HG02678 (cell line): Measurements from ENCODE around the gene ISOC1.
A peak's percentile ranks its signal among the peaks of the same experiment; 100 is the strongest.

Source experiments
- ATAC-seq: cut with Tn5 transposase; IDR thresholded peaks from one replicate; pipeline ENCODE4 v1.9.1; 2021; ENCODE audit warnings: mild to moderate bottlenecking, moderate library complexity; ENCODE audit not compliant: unreplicated experiment

Gene ISOC1

DNA sequence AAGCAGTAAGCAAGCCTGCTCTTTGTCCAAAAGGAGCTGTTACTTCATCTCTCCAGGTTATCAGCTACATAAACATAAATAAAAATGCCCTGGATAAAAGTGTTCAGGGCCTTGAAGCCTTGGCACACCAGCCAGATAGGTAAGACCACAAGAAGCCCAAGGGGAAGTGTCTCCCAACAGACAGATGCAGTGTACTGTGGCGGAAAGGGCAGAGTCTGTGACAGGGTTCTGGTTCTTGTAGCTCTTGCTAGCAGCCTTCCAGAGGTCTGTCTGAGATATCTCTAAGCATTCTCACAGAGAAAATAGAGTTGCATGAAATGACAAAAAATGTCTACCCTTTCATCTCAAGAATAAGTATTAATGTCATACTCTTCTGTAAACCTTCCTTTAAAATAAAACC, 30.1 kb downstream of the ISOC1 start:
- no peak for ATAC-seq

DNA sequence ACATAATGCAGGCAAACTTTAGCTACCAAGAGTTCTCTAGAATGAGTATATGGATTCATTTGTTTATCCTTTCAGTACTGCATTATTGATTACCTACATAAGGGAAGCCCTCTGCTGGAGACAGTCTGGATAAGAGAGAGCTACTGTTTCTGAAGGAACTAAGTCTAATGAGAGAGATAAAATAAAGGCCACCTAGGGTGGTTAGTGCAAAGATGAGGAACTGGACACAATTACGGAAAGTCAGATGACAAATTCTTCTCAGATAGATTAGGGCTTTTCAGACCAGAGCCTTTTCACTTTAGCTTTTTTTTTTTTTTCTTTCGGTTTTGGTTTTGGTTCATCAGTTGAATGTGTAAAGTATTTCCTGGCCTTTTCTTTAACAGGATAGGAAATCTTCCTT, 31.3 kb downstream of the ISOC1 start:
- ATAC-seq: peak; percentile 78

DNA sequence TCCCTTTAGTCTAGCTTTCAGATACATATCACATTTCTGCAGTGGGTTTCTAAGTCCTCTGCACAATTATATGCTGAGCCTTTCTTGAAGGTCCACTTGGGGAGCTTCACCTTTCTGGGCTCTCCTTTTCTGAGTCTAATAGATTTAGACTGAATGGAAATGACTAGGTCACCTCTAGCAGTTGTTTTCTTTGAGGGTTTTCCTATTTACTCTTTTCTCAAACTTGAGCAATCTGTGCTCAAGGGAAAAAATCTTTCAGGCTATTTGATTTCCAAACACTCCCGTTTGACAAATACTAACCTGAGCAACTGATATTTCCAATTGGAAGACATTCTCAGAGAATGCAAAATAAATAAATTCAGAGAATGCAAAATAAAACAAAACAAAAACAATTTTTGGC, 39.0 kb downstream of the ISOC1 start:
- ATAC-seq: no peak

DNA sequence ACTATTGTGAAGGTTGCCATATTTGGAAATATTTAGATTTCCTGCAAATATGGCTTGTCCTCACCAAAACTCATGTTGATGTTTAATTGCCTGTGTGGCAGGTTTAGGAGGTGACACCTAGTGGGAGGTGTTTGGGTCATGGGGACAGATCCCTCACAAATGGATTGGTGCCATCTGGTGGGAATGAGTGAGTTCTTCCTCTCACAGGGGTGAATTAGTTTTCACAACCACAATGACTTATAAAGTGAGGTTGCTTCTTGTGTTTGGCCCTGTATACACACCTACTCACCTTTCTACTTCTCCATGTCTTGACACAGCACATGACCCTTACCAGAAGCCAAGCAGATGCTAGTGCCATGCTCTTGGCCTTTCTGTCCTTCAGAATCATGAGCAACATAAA, 41.1 kb downstream of the ISOC1 start:
- peak; percentile 48 for ATAC-seq

DNA sequence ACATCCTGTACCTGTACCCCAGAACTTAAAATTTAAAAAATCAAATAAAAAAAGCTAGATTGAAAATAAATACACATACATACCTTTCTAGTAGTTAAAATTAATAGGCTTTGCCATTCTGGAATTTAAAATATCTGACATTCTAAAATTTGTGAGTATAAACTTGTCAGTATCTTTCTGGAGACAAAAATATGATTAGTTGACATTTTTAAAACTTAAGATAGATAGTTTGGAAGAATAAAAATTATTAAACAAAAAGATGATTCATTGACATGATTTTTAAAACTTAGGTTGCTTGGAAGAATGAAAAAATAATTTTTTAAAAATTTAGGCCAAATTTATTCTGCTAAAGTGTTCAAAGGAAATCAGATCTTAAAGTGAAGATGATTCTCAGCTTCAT, 43.1 kb downstream of the ISOC1 start:
- ATAC-seq: no peak

DNA sequence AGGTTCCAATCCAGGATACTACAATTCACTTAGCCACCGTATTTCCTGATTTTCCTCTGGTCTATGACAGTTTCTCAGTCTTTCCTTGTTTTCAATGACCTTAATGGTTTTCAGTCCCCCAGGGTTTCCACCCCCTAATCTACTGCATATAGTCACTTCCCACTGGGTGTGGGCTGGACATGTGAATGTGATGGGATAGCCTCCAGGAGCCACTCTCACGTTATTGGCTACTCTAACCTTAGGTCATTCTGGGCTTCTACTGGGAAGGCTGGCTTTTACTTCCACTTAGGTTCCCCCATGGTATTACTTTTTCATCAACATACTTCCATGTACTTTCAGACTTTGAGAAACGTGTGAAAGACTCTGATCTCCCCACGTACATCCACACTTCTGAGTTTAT, 46.5 kb downstream of the ISOC1 start:
- no peak for ATAC-seq

DNA sequence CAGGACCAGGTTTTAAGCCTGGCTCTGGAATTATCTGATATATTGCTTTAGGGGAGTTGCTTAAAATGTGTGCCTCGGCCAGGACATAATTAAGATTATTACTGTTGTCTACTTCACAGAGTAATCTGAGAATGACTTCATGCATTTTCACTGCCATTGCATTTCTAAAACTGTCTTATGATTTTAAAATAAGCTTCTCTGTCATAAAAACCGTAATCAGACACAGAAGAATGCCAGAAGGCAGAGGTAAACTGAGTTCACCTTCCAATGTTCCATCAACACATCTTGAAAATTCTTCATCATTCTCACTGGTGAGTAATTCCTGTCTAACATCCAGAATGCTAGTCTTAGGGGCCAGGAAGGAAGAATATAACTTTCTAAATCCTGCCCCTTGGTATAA, 47.1 kb downstream of the ISOC1 start:
- no peak for ATAC-seq

DNA sequence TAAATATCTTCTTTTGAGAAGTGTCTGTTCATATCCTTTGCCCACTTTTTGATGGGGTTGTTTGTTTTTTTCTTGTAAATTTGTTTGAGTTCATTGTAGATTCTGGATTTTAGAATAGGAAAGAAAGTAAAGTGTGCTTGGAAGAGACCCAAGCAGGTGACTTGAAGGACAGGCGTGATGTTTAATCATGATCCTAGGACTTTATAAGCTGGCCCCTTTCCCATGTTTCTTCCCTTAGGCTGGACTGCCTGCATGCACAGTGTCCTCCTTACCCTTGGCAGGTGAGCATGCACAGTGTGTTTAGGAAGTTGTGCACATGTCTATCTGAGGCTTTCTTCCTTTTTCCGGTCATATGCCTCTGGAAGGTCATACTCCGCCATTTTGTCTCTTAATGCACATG, 61.3 kb downstream of the ISOC1 start:
- no peak for ATAC-seq

DNA sequence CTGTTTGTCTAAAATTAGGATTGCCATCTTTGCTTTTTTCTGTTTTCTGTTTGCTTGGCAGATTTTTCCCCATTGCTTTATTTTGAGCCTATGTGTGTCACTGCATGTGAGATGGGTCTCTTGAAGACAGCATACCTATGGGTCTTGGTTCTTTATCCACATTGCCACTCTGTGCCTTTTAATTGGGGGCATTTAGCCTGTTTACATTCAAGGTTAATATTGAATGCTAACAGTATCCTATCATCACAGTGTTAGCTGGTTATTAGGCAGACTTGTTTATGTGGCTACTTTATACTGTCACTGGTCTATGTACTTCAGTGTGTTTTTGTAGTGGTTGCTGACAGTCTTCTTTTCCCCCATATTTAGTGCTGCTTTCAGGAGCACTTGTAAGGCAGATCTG, 67.3 kb downstream of the ISOC1 start:
- ATAC-seq: no peak
